Ureter (tissue), 1 donor: ENCODE measurements around the gene ARMH3. TPM values are rescaled to one million over a fixed set of nuclear protein-coding genes. Genes with fewer than 3 reads are reported as not detected.

Experiments
- DNase-seq: peaks from one replicate; pipeline ENCODE4 v3.0.0-alpha.2; 2020; ENCODE audit warnings: low spot score
- total RNA-seq: library from RNA; stranded (reverse); gene quantifications from one replicate; pipeline ENCODE4 v1.2.4, GENCODE V29; 2023
- donor health status: DM: yes; HTN: yes; CAD: no.

ARMH3 gene
- total RNA-seq, 1 donor from 2014 or later: 26.5 TPM

DNA sequence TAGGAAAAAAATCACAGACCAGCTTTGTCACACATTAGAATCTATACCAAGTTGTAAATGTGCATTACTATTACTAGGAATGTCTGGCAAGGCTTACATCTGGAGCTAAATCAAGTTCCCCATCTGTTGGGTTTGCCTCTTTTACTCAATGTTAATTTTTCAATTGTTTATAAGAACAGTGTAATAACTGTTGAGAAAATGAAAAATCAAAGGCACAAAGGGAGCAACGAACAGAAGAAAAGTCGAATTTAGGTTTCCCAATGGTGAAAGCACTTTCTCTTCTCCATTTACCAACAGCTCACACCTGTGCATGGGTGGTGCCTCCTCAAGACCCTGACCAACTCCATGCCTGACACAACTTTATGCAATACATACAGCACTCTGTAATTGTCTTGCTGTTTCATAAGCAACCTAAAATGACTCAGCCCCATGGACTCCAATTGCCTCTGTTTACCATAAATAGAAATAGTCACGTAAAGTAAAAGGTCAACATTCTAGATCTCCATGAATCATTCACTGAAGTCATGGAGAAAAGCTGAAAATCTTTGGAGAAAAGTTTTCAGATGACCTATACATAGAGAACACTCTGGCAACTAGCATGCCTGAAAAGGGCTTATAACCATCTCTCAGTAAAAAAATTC, 116.8 kb downstream of the ARMH3 start:
- DNase-seq: no peak

DNA sequence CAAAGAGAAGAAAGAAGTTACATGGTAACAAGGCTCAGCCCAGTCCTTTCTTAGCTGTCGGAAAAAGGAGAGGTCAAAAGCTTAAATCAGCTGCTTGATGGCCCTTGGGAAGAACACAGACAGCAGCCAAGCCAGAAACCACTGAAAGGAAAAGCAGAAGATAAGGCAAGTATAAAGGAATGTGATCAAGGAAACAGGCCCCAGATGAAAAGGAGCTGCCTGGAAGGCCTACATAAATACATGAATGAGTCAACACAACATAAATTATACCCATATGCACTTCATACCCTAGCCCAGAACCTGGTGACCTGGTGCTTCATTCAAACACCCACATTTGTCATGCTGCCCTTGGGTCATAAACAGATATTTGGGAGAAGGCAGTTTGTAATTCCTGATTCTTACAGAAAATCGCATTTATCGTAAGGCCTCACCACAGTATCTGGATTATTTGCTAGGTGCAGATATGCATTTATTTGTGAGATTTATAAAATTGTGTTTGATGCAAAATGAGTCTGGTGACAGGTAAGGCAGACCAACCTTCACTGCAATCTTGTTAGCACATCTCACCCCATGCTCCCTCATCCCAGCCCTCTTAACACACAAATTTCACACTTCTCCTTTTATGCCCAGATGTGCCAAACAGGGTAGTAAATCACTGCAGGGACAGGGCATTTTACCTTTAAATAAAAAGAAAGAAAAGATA, 117.5 kb downstream of the ARMH3 start:
- no peak for DNase-seq

DNA sequence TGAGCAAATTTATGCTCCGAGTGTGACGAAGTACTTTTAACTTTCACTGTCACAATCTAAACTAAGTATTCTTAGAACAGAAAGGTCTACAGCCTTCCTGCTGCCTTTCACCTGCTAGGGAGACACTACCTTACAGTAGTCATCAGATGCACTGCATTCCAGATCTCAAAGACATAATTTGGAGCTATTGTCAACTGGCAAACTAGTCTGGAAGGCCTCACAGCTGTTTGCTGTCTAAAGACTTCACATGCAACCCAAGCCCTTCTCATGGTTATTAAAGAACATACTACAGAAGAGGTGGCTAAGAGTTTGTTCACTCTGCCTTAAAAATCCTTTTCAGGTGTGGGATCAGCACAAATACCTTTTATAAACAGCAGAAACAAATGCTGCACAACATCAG, 120.5 kb downstream of the ARMH3 start:
- no peak for DNase-seq

DNA sequence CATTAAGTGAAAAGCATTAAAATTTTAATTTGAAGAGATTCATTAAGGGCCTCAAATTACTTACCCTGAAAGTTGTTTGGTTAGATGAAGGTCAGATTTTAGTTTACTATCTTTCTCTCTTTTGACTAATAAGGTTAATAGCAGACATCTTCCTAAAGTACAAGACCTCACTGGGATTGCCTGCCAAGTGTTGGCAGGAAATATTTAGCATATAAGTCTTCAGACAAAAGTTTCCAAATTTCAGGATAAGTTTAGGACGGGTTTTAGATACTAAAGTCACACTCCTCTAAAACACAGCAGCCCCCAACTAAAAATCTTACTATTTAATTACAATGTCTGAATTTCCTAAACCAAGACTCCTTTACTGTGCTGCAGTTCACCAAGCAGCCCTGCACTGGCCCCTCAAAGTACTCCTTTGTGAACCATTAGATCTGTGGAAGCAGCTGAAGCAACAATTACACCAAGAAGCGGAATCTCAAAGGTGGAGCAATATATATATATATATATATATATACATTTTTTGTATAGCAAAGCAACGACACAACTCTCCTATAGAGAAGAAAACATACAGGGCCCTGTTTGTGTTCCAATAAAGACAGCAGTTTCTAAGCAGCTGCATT, 121.2 kb downstream of the ARMH3 start:
- DNase-seq: no peak

DNA sequence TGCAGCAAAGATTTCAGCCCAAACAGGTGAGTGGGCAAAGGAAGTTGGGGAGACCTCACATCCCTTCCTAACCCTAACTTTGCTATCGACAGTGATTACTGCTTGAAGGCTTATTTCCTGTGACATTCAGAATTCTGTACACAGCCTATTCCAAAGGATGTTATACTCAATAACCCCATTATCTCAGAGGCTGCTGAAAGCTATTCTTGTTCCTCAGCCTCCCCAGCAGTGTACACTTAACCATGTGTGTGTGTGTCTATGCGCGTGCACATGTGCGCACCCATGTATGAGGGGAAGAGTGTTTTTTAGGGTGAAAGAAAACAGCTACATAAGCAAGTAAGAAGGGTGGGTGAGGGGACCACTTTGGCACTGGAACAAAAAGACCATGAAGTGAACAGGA, 122.0 kb downstream of the ARMH3 start:
- no peak for DNase-seq

DNA sequence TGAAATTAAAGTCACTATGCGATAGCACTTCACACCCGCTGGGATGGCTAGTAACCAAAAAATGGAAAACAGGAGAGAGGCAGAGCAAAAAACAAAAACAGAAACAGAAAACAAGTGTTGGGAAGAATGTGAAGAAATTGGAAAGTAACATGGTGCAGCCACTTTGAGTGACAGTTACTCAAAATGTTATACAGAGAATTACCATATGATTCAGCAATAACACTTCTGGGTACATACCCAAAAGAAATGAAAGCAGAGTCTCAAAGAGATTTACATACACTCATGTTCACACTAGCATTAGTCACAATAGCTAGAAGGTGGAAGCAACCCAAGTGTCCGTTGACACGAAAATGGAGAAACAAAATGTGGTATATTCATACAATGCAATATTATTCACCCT, 123.8 kb downstream of the ARMH3 start:
- DNase-seq: no peak

DNA sequence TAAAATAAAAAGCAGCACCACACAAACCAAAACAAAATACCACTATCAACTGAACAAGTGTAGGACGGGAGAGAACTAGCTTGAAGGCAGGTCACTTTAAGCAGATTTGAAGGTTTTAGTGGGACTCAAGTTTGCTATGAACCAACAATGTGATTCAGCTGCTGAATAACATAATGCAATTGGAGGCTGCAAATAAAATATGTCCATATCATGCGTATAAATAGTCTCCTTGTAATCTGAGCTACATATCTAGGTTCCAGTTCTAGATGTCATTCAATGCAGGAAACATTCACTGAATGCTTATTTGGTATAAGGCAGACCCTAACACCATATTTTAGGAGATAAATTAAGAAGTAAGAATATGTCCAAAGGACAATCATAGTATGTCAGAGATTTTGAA, 130.9 kb downstream of the ARMH3 start:
- DNase-seq: no peak

DNA sequence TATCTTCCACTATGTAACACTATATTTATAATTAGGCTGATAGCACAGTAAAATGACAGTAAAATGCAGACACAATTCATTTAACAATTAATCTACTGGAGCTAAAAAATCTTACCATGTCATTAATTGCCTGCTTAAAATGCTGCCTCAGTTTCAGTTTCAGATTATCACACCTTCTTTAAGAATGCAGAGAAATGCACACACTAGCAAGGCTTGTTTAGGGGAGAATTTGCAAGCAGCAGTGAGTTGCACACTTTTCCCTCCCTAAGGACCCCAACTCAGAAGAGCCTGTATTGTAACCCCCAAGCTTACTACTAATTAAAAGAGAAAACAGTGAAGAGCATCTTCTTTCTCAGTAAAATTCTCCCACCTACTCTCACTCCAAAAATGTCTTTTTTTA, 132.7 kb downstream of the ARMH3 start:
- no peak for DNase-seq

DNA sequence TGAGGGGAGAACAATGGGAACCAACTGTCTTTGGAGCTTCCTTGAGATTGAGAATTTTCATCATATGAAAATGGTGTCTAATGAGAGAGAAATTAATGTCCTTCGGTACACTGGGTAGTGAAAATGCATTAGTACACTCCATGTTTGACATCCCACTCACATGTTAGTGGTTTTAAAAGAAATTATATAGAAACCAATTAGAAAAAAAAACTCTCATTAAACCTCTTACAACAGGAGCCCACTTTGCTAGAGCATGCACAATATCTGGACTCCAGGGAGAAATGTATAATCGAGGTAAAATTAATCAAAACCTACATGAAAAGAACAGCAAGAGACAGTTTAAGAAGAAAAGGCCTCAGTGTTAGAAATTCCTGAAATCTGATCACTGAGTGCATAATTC, 133.1 kb downstream of the ARMH3 start:
- no peak for DNase-seq

DNA sequence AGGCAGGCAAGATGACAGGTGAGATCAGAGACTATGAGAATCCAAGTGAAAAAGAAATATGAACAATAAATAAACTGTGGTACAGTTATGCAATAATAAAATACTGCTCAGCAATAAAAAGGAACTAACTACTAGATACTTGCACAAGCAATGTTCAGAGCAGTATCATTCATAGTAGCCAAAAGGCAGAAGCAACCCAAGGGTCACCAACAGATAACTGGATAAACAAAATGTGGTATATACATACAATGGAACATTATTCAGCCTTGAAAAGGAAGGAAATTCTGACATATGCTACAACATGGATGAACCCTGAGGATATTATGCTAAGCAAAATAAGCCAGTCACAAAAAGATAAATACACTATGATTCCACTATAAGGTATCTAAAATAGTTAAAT, 135.4 kb downstream of the ARMH3 start:
- DNase-seq: no peak

DNA sequence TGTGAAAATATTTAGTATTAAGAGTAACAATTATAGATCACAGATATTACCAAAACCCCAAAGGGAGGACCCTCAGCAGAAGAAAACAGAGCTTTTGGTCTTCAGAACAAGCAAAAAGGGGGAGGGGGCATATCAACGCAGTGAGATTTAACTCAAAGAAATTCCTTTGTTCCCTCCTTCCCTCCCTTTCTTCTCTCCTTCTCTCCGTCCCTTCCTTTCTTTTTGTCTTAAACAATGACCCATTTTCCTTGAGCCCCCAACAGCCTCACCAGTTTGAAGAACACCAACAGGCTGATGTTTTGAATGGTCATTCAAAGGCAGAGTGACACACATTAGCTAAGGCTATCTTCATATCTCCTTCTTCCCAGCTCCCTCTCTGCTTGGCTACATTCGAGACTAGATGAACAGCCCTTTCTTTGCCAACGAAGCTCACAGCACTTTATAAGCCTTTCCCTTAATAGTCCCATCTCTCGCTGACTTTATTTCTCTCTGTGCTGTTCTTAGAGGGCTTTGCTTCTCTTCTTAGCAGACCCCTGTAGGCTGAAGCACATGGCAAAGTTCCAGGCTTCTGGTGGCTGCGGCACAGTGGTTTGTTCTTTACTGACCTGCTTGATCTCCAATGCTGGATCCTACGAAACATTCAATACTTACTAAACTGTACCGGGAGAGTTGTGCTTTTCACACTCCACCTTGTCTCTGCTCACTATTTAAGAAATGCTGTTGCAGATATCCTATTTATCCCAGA, 136.8 kb downstream of the ARMH3 start:
- no peak for DNase-seq

DNA sequence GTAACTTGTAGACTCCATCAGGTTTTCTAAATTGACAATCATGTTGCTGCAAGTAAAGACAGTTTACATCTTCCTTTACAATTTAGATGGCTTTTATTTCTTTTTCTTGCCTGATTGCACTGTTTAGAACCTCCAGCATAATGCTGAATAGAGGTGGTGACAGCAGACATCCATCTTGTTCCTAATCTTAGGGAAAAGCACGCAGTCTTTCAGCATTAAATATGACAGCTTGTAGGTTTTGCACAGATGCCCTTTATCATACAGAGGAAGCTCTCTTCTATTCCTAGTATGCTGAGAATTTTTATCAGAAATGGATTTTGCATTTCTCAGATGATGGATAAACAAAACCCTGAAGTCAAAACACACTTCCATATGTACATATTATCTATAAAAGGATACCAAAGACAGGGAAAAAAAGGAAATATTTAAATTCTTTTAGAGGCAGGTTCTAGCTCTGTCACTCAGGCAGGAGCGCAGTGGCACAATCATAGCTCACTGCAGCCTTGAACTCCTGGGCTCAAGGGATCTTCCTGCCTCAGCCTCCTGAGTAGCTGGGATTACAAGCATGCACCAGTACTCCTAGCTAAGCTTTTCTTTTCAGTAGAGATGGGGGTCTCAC, 143.3 kb downstream of the ARMH3 start:
- no peak for DNase-seq

DNA sequence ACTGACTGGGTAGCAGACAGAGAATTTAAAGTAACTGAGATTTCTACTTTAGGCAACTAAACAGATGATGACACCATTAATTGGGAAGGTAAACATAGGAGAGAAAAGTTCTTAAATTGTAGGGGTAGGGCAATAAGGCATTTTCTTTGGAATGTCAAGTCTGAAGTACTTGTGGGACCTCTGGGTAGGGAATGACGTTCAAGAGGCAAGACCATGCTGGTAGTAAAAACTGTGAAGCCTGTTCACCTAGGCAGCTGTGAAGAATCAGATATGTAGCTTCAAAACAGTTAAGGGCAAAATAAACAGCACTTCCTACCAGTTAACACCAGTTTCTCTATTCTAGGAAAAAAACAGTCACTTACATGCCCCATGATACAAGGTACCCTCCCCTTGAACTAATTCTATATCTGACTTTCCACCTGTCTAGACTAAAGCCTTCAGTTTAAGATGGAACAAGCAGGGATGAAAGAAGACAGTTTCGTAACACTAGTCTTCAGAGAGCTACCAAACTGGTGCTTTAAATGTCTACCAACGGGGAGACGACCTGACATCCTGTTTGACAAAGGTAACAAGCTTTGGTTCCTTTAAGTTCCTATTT, 149.3 kb downstream of the ARMH3 start:
- no peak for DNase-seq

DNA sequence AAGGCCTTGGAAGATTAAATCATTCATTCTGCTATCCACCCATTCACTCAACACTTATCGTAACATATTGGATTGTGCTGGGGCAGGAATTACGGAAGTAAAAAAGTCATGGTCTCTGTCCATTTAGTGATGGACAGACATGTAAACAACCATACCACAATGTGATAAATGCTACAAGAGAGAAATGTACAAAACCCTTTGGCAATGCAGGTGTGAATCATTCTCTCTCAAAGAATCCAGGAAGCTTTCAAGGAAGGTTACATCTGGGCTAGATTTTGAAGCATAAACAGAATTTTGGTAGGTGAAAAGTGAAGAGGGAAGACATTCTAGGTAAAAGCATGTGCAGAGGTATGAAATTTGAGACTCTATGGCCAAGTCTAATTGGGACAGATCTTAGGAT, 150.7 kb downstream of the ARMH3 start:
- no peak for DNase-seq

DNA sequence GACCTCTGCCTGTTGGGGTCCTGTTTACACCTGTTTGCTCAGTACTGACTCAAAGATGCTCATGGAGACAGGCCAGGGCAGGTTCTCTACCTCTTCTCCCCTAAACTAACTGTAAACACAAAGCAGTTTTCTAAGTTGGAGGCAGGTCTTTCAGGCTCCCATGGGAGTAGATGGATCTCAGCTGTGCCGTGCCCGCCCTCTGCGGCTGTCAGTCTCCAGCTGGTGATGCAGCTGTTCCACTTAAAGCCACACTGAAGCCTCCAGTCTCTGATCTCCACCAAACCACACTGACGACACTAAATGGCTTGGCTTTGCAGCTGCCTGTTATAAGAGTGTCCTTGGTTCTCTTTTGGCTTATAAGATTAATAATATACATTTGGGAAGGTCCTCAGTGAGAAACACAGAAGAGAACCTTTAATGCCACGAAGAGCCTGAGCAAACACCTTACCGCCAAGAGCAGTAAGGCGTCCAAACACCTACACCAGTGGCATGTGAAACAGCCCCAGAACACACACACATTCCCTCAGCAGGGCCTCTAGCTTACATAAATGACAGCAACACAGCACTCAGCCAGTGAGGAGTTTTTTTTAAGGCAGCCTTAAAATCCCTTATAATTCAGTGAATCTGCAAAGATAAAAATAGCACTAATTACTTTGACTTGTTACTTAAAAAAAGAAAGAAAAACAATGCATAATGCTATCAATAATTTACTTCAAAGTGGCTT, 152.0 kb downstream of the ARMH3 start:
- no peak for DNase-seq

DNA sequence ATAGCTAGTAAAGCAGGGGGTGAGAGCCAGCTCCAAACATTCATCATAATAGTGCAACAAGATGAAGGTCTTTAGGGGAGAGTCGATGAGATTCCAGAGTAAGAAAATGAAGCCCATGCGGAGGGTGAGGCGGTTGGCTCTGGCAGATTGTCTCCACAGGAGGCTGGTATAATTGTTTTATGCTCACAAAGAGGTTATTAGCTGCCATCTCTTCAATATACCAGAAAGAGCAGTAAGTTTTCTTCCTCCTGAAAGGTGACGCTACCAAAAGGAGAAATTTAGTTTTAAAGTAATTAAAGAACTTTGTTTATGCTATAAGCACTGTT, 153.2 kb downstream of the ARMH3 start:
- DNase-seq: no peak

DNA sequence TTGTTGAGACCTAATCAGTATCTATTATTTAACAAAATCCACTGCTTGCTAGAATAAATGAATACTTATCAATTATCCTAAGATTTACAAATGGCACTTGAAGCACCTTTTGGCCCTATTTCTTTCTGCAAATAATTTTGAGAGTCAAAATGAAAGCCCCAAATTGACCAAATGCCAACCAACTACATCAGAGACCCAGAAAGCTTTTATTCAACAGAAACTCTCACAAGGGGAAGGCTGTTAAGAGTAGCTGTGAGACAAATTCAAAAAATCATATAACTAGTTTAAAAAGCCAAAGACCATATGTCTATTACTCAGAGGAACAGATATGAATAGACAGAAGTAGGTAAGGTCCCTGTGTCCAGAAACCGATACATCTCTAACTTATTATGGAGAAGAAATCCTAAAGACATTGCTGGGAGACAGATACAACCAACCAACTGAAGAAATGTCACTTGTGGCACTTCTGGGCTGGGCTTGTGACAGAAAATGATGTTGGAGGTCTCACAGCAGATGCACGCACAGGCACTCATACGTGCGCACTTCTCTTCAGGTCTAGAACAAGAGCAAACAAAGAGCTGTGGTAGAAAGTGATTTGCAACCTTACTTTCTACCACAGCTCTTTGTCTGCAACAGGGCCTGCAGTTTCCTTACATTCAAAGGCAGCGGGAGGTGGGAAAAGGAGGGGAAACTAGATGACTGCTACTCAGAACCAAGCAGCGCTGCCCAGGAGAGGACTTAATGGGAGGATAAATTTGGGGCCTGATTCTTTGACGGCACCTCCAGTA, 153.7 kb downstream of the ARMH3 start:
- DNase-seq: no peak

DNA sequence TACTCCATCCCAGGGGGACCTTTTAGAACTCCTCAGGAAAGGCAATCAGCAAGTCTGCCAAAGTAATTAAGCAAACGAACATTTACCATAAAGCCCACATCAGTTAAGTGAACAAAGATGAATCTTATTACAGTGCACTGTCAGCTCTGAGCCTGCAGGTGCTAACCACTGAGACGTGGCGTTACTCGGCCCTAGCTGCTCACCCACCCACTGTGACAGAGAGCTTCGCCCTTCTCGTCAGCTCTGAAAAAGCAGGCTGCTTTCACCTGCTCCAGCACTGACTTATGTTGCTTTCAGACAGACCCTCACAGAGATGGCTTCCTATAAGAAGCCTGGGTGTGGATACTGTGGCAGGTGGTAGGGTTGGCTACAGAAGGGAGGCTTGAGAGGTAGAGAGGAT, 154.6 kb downstream of the ARMH3 start:
- no peak for DNase-seq

DNA sequence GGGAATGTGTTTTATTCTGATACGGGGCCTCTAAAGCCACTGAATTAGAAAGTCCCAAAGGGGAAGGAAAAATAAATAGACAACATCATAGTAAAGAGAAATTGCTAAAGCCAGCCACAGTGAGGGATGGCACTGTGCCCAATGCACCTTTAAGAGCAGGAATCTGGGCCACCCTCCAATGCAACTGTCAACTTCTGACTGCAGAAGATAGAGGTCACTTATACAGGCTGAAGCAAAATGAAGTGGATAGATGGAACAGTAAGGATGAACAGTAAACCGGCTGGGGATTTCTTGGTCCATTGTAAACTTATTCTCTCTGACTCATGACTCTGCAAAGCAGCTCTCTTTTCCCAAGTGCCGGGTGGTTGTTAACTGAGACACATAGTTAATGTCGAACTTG, 158.3 kb downstream of the ARMH3 start:
- DNase-seq: no peak

DNA sequence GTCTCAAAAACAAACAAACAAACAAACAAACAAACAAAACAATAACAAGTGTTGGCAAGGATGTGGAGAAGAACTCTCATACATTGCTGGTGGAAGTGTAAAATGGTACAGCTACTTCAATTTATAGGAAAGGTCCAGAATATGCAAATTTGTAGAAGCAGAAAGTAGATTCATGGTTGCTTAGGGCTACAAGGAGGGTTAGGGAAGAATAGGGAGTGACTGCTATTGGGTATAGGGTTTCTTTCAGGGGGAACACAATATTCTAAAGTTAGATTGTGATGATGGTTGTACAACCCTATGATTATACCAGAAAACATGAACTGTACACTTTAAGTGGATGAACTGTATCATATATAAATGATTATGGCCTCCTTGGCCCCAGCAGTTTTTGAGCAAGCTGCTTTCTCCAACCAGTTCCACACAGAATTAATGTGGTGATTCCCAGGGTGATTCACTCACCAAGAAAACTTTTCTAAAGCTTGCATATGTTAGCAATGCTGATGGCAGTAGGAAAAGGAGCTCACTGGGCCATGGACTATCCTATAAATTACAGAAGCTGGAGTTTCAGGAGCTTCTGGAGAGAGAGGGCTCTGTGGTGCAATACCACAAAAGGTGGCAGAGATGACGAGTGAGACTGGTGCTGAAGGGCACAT, 159.6 kb downstream of the ARMH3 start:
- DNase-seq: no peak
